GM12872 (cell line): ENCODE data around the gene ASCL5.

Experiments used
- CTCF ChIP-seq: IDR thresholded peaks from 3 replicates; pipeline ENCODE4 v1.5.1; 2011; ENCODE audit warnings: low read depth, mild to moderate bottlenecking, low read length, moderate library complexity; ENCODE audit not compliant: insufficient read depth

The ASCL5 gene

GRCh38 chr1:201100169-201100930 is 26.6 kb downstream of the ASCL5 start:
- no peak for TF ChIP-seq CTCF

GRCh38 chr1:201098992-201099677 is 27.8 kb downstream of the ASCL5 start:
- TF ChIP-seq CTCF, result no peak

GRCh38 chr1:201096977-201097856 is 29.8 kb downstream of the ASCL5 start:
- no peak for TF ChIP-seq CTCF

- TF ChIP-seq CTCF, result no peak
Measured at GRCh38 chr1:201096041-201096461, 30.9 kb downstream of the ASCL5 start.

- TF ChIP-seq CTCF, result no peak
Measured at GRCh38 chr1:201095581-201095980, 31.4 kb downstream of the ASCL5 start.

- no peak for TF ChIP-seq CTCF
Measured at GRCh38 chr1:201094832-201095231, 32.2 kb downstream of the ASCL5 start.

- no peak for TF ChIP-seq CTCF
Measured at GRCh38 chr1:201093962-201094361, 33.0 kb downstream of the ASCL5 start.
